Measurements from ENCODE around the gene PTGES3.
"Not testable (repeated sequence)": the region's sequence is repeated elsewhere in the genome, so short reads cannot be mapped to it uniquely, and the experiment has no call there.

Gene PTGES3

GRCh38 chr12:56688129-56688845 is at the start of gene PTGES3:
Gene PTGES3 (minus strand): TSS chr12:56688284. CDS start chr12:56687999, 285 bp downstream.
- DNase-seq, result peak; percentile 58 to 84

- no peak for DNase-seq
Measured at GRCh38 chr12:56728139-56728861, 40.2 kb upstream of the PTGES3 start.

- DNase-seq, result not testable (repeated sequence)
Measured at GRCh38 chr12:56726196-56726675, 38.2 kb upstream of the PTGES3 start.

- no peak for DNase-seq
Measured at GRCh38 chr12:56725723-56726102, 37.6 kb upstream of the PTGES3 start.

- peak; percentile 57 to 95 for DNase-seq
Measured at GRCh38 chr12:56724972-56725722, 37.1 kb upstream of the PTGES3 start, which contains the start of gene NACA. Gene NACA (minus strand): TSS chr12:56725299. CDS start chr12:56724521, 778 bp downstream.

GRCh38 chr12:56724701-56724971 is 36.6 kb upstream of the PTGES3 start:
- no peak for DNase-seq

- no peak for DNase-seq
Measured at GRCh38 chr12:56723889-56724700, 36.0 kb upstream of the PTGES3 start.

GRCh38 chr12:56723352-56723751 is 35.3 kb upstream of the PTGES3 start:
- no peak for DNase-seq

GRCh38 chr12:56722832-56723231 is 34.7 kb upstream of the PTGES3 start:
- no peak for DNase-seq

GRCh38 chr12:56721721-56722120 is 33.6 kb upstream of the PTGES3 start:
- no peak for DNase-seq

- DNase-seq, result no peak
Measured at GRCh38 chr12:56721216-56721615, 33.1 kb upstream of the PTGES3 start.

- DNase-seq, result no peak
Measured at GRCh38 chr12:56720731-56721151, 32.7 kb upstream of the PTGES3 start.

GRCh38 chr12:56719056-56719455 is 31.0 kb upstream of the PTGES3 start:
- DNase-seq, result no peak

- no peak for DNase-seq
Measured at GRCh38 chr12:56718636-56719035, 30.6 kb upstream of the PTGES3 start.

- no peak for DNase-seq
Measured at GRCh38 chr12:56718149-56718548, 30.1 kb upstream of the PTGES3 start.

- no peak for DNase-seq
Measured at GRCh38 chr12:56716933-56717880, 29.1 kb upstream of the PTGES3 start.

GRCh38 chr12:56716458-56716857 is 28.4 kb upstream of the PTGES3 start:
- DNase-seq, result no peak

- DNase-seq, result no peak
Measured at GRCh38 chr12:56715798-56716197, 27.7 kb upstream of the PTGES3 start.

- no peak for DNase-seq
Measured at GRCh38 chr12:56714431-56714929, 26.4 kb upstream of the PTGES3 start.

GRCh38 chr12:56713345-56713744 is 25.3 kb upstream of the PTGES3 start:
- no peak for DNase-seq

- no peak for DNase-seq
Measured at GRCh38 chr12:56709759-56710376, 21.8 kb upstream of the PTGES3 start.
